ELF-1 (cell line): ENCODE measurements around the gene UBE2J2.
A peak's percentile ranks its signal among the peaks of the same experiment; 100 is the strongest.
"Not testable (repeated sequence)": the region's sequence is repeated elsewhere in the genome, so short reads cannot be mapped to it uniquely, and the experiment has no call there.

ENCODE experiments used
- DNase-seq: peaks from one replicate; pipeline ENCODE4 v3.0.0-alpha.2; 2016; ENCODE audit warnings: low read depth, low spot score

UBE2J2 gene

GRCh38 chr1:1273512-1274298 is at the start of gene UBE2J2:
Gene UBE2J2, minus strand, starts transcription at chr1:1273854. Its CDS starts 5,862 bp downstream, at chr1:1267992.
- DNase-seq = peak; percentile 86

GRCh38 chr1:1322952-1323351 is 49.3 kb upstream of the UBE2J2 start:
- DNase-seq = no peak

GRCh38 chr1:1322418-1322817 is 48.8 kb upstream of the UBE2J2 start:
- DNase-seq = no peak

GRCh38 chr1:1321477-1321876 is 47.8 kb upstream of the UBE2J2 start:
- DNase-seq = no peak

- DNase-seq = no peak
Measured at GRCh38 chr1:1320666-1321448, 47.2 kb upstream of the UBE2J2 start.

GRCh38 chr1:1319646-1319941 is 45.9 kb upstream of the UBE2J2 start:
- no peak for DNase-seq

GRCh38 chr1:1318777-1319645 is 45.4 kb upstream of the UBE2J2 start:
- no peak for DNase-seq

GRCh38 chr1:1318131-1318652 is 44.5 kb upstream of the UBE2J2 start:
- DNase-seq = peak; percentile 47

- DNase-seq = no peak
Measured at GRCh38 chr1:1317420-1317819, 43.8 kb upstream of the UBE2J2 start.

- DNase-seq = not testable (repeated sequence)
Measured at GRCh38 chr1:1316199-1316598, 42.5 kb upstream of the UBE2J2 start.

GRCh38 chr1:1315435-1315954 is 41.8 kb upstream of the UBE2J2 start:
- no peak for DNase-seq

- DNase-seq = no peak
Measured at GRCh38 chr1:1314678-1315335, 41.2 kb upstream of the UBE2J2 start.

GRCh38 chr1:1314237-1314586 is 40.6 kb upstream of the UBE2J2 start:
- DNase-seq = no peak

- DNase-seq = no peak
Measured at GRCh38 chr1:1313500-1314236, 40.0 kb upstream of the UBE2J2 start.

GRCh38 chr1:1312450-1313314 is 39.0 kb upstream of the UBE2J2 start:
- DNase-seq = no peak

GRCh38 chr1:1311107-1312104 is 37.8 kb upstream of the UBE2J2 start:
- DNase-seq = no peak

- no peak for DNase-seq
Measured at GRCh38 chr1:1310476-1311053, 36.9 kb upstream of the UBE2J2 start.

- no peak for DNase-seq
Measured at GRCh38 chr1:1310109-1310385, 36.4 kb upstream of the UBE2J2 start.
